Suprapubic skin (tissue), 4 donors: Measurements from ENCODE around the gene KDM8. TPM values are rescaled to one million over a fixed set of nuclear protein-coding genes. Genes with fewer than 3 reads are reported as not detected.

ENCODE experiments used
- DNase-seq, 2 donors: peaks; one replicate each; pipeline ENCODE4 v3.0.0-alpha.2; 2019; ENCODE audit warnings: low spot score in 2 of 2
- H3K27ac ChIP-seq: fragments of 200-600 bp; sonication (generic); one replicate; pipeline ENCODE4 v1.5.1; 2019
- H3K27me3 ChIP-seq: fragments of 200-600 bp; sonication (generic); one replicate; pipeline ENCODE4 v1.5.1; 2019
- H3K36me3 ChIP-seq: fragments of 200-600 bp; sonication (generic); one replicate; pipeline ENCODE4 v1.5.1; 2019
- H3K4me1 ChIP-seq: fragments of 200-600 bp; sonication (generic); one replicate; pipeline ENCODE4 v1.5.1; 2019
- H3K4me3 ChIP-seq: fragments of 200-600 bp; sonication (generic); one replicate; pipeline ENCODE4 v1.5.1; 2019; ENCODE audit warnings: mild to moderate bottlenecking
- H3K9me3 ChIP-seq: fragments of 200-600 bp; sonication (generic); one replicate; pipeline ENCODE4 v1.5.1; 2019
- CTCF ChIP-seq, 2 donors: fragments of 200-600 bp in 1 of 2; fragments of 450-650 bp in 1 of 2; sonication (generic) in 1 of 2; IDR thresholded peaks; one replicate each; pipeline ENCODE4 v1.5.1; 2016 to 2019; ENCODE audit warnings: antibody characterized with exemption in 2 of 2, mild to moderate bottlenecking in 1 of 2, moderate library complexity in 1 of 2
- EP300 ChIP-seq: sonication (generic); formaldehyde crosslinking; IDR thresholded peaks from one replicate; pipeline ENCODE4 v1.6.1; 2017; ENCODE audit warnings: antibody characterized with exemption
- POLR2A ChIP-seq, 2 donors: fragments of 450-650 bp; IDR thresholded peaks; one replicate each; pipeline ENCODE4 v1.6.1; 2017; ENCODE audit warnings: antibody characterized with exemption in 2 of 2, mild to moderate bottlenecking in 2 of 2, moderate library complexity in 2 of 2
- POLR2AphosphoS5 ChIP-seq, 3 donors: sonication (generic); formaldehyde crosslinking; IDR thresholded peaks; one replicate each; pipeline ENCODE4 v1.6.1; 2017; ENCODE audit warnings: antibody characterized with exemption in 3 of 3
- WGBS: methylation state at CpG from one replicate; pipeline ENCODE4 v1.1.5; 2018; 5-methylcytosine and 5-hydroxymethylcytosine counted together
- total RNA-seq, 4 donors: library from RNA; depleted of rRNA; stranded (reverse); fragments of >200 nt; gene quantifications; one replicate each; pipeline ENCODE4 v1.1.0, GENCODE V29; 2016

Gene KDM8
- total RNA-seq, 4 donors from 2014 or later: 1.3 to 5.0 (median 3.7) TPM

DNA sequence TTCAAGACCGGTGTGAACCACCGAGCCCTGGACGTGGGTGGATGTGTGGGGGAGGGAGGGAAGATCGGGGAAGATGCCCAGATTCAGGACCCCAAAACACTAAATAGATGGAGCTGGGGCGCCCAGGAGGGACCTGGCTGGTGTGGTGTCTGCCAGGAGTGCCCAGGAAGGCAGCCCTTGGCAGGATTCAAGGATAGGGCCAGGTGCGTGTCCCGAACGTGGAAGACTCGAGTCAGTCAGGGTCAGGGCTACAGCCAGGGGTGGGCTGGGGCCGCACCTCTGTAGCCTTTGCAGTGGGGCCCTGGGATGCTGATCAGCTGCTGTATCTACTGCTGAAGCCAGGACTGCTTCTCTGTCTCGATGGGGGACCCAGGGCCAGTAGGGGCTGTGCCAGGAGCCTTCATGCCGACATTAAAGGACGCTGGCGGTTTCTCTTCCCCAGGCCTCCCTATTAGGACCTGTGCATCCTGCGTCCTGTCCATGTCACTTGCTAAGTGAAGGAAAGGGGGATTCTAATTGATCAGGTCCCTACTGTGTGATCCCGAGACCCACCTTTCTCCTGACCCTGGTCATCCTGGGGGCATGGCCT lies 13.1 kb downstream of the KDM8 start:
- Histone ChIP-seq H3K27me3 (no peaks in the 10 kb centered on the region), H3K4me3 (no peak overlapping the region), H3K27ac (no peak overlapping the region), H3K36me3 (peaks cover 25% of the 10 kb centered on the region), H3K4me1 (no peaks in the 10 kb centered on the region), H3K9me3 (no peaks in the 10 kb centered on the region)
- no peak for DNase-seq
- TF ChIP-seq EP300 (no peak), CTCF (IDR thresholded peaks at IDR 0.05) (no peak), POLR2A (IDR thresholded peaks at IDR 0.05) (no peak), POLR2AphosphoS5 (IDR thresholded peaks at IDR 0.05) (no peak)
- WGBS: 89% methylated on average over 16 of the region's 16 CpGs

DNA sequence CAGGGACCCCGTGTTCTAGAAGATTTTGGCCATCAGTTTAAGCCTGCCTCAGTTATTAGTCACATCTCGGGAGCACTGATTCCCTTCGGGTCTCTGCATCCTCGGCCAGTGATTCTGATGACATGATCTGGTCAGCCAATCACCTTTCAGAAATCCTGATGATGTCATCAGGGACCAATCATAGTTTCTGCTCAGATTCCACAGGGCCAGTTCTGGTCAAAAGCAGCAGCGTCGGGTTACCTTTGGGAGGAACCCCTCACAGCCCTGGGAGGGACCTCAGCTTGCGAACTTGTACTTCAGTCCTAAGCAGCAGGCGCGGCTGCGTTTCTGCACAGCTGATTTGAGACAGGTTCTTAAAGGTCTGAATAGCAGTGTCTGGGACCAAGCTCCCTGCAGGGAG lies 13.9 kb downstream of the KDM8 start:
- Histone ChIP-seq H3K9me3 (no peaks in the 10 kb centered on the region), H3K27me3 (no peaks in the 10 kb centered on the region), H3K4me3 (no peak overlapping the region), H3K36me3 (peaks cover 22% of the 10 kb centered on the region), H3K27ac (no peak overlapping the region), H3K4me1 (no peaks in the 10 kb centered on the region)
- no peak for DNase-seq
- WGBS: 85% methylated on average over 9 of the region's 10 CpGs
- TF ChIP-seq CTCF (IDR thresholded peaks at IDR 0.05) (no peak), POLR2A (IDR thresholded peaks at IDR 0.05) (no peak), EP300 (no peak), POLR2AphosphoS5 (IDR thresholded peaks at IDR 0.05) (no peak)

- H3K4me1 ChIP-seq: peaks cover 6% of the 10 kb centered on the region
- no peak for TF ChIP-seq POLR2AphosphoS5 (IDR thresholded peaks at IDR 0.05)
- TF ChIP-seq POLR2A (IDR thresholded peaks at IDR 0.05): no peak
- no peak for TF ChIP-seq EP300
- TF ChIP-seq CTCF (IDR thresholded peaks at IDR 0.05): no peak
- DNase-seq: no peak
- 93% methylated on average over 8 of the region's 9 CpGs for WGBS
- H3K36me3 ChIP-seq: peaks cover 22% of the 10 kb centered on the region
- no peaks in the 10 kb centered on the region for H3K27me3 ChIP-seq
- H3K9me3 ChIP-seq: no peaks in the 10 kb centered on the region
- no peak overlapping the region for H3K4me3 ChIP-seq
- no peak overlapping the region for H3K27ac ChIP-seq
Measured at GRCh38 chr16:27218756-27219155, 15.4 kb downstream of the KDM8 start.

- no peak overlapping the region for H3K4me3 ChIP-seq
- H3K4me1 ChIP-seq: peaks cover 6% of the 10 kb centered on the region
- no peaks in the 10 kb centered on the region for H3K27me3 ChIP-seq
- no peak for TF ChIP-seq POLR2A (IDR thresholded peaks at IDR 0.05)
- no peak for TF ChIP-seq CTCF (IDR thresholded peaks at IDR 0.05)
- TF ChIP-seq POLR2AphosphoS5 (IDR thresholded peaks at IDR 0.05): no peak
- no peak for TF ChIP-seq EP300
- WGBS: 84% methylated on average over 10 of the region's 10 CpGs
- no peak overlapping the region for H3K27ac ChIP-seq
- no peak for DNase-seq
- peaks cover 22% of the 10 kb centered on the region for H3K36me3 ChIP-seq
- no peaks in the 10 kb centered on the region for H3K9me3 ChIP-seq
Measured at GRCh38 chr16:27219161-27219560, 15.8 kb downstream of the KDM8 start.

GRCh38 chr16:27220120-27220519 lies 16.8 kb downstream of the KDM8 start:
- TF ChIP-seq POLR2AphosphoS5 (IDR thresholded peaks at IDR 0.05) (no peak), EP300 (no peak), CTCF (IDR thresholded peaks at IDR 0.05) (no peak), POLR2A (IDR thresholded peaks at IDR 0.05) (no peak)
- no peaks in the 10 kb centered on the region for H3K27me3 ChIP-seq
- no peak overlapping the region for H3K4me3 ChIP-seq
- H3K9me3 ChIP-seq: no peaks in the 10 kb centered on the region
- no peak overlapping the region for H3K27ac ChIP-seq
- peaks cover 15% of the 10 kb centered on the region for H3K36me3 ChIP-seq
- 89% methylated on average over 9 of the region's 9 CpGs for WGBS
- DNase-seq: no peak
- peaks cover 6% of the 10 kb centered on the region for H3K4me1 ChIP-seq
